K562 (cell line): ENCODE measurements around the gene FAM78A. TPM values are rescaled to one million over a fixed set of nuclear protein-coding genes. Genes with fewer than 3 reads are reported as not detected.

Source experiments
- CHD4 ChIP-seq: fragments of 200-600 bp; sonication (generic); IDR thresholded peaks from 3 replicates; pipeline ENCODE4 v1.6.1; 2012; ENCODE audit warnings: low read depth, mild to moderate bottlenecking, mixed read lengths, low read length, inconsistent platforms; ENCODE audit not compliant: insufficient read depth, insufficient replicate concordance, poor library complexity, severe bottlenecking
- DMBX1 ChIP-seq: fragments of 250-450 bp; sonication (Bioruptor Pico); IDR thresholded peaks from 2 replicates; pipeline ENCODE4 v1.8.0; 2022; ENCODE audit warnings: inconsistent platforms, mild to moderate bottlenecking, moderate library complexity, borderline replicate concordance
- EGR1 ChIP-seq: fragments of 450-650 bp; conservative IDR thresholded peaks from 2 replicates; pipeline ENCODE4 v1.6.1; 2017; ENCODE audit warnings: mild to moderate bottlenecking
- HDAC1 ChIP-seq, 2 experiments: fragments of 450-650 bp; IDR thresholded peaks; 2 replicates each; pipeline ENCODE4 v1.6.1; 2016 to 2017; ENCODE audit warnings: inconsistent platforms in 1 of 2, mild to moderate bottlenecking in 1 of 2, moderate library complexity in 1 of 2
- HDAC2 ChIP-seq: fragments of 450-650 bp; IDR thresholded peaks from 2 replicates; pipeline ENCODE4 v1.6.1; 2016; ENCODE audit warnings: mild to moderate bottlenecking
- HDAC6 ChIP-seq: IDR thresholded peaks from 2 replicates; pipeline ENCODE4 v1.6.1; 2012; ENCODE audit warnings: low read depth, mild to moderate bottlenecking, control low read depth, inconsistent platforms, low read length, moderate library complexity
- LEF1 ChIP-seq: fragments of 450-650 bp; IDR thresholded peaks from 2 replicates; pipeline ENCODE4 v1.6.1; 2016; ENCODE audit warnings: mild to moderate bottlenecking
- MECOM ChIP-seq: fragments of 250-450 bp; sonication (Bioruptor Pico); IDR thresholded peaks from 2 replicates; pipeline ENCODE4 v1.8.0; 2022; ENCODE audit warnings: inconsistent platforms
- NCOR1 ChIP-seq: fragments of 450-650 bp; IDR thresholded peaks from 2 replicates; pipeline ENCODE4 v1.6.1; 2016; ENCODE audit warnings: mild to moderate bottlenecking, moderate library complexity
- NR2C1 ChIP-seq, 2 experiments: fragments of 450-650 bp; IDR thresholded peaks; 2 replicates each; pipeline ENCODE4 v1.6.1; 2017; ENCODE audit warnings: mild to moderate bottlenecking in 2 of 2, antibody characterized with exemption in 1 of 2, inconsistent platforms in 1 of 2, missing compliant biosample characterization in 1 of 2, missing genetic modification characterization in 1 of 2
- PHF8 ChIP-seq: fragments of 200-600 bp; sonication (generic); IDR thresholded peaks from 2 replicates; pipeline ENCODE4 v1.6.1; 2012; ENCODE audit warnings: mixed run types, mild to moderate bottlenecking, inconsistent platforms, low read length, moderate library complexity, borderline replicate concordance
- RBFOX2 ChIP-seq: fragments of 200-400 bp; formaldehyde crosslinking; IDR thresholded peaks from 2 replicates; pipeline ENCODE4 v1.6.1; 2017; ENCODE audit warnings: low read depth, mild to moderate bottlenecking, low read length, moderate library complexity
- SIN3A ChIP-seq, 2 experiments: fragments of 150-350 bp in 1 of 2; IDR thresholded peaks; 2 replicates each; pipeline ENCODE4 v1.6.1; 2011 to 2016; ENCODE audit warnings: borderline replicate concordance in 2 of 2, low read depth in 2 of 2, low read length in 2 of 2, mild to moderate bottlenecking in 2 of 2, moderate library complexity in 2 of 2; ENCODE audit not compliant: control insufficient read depth in 1 of 2
- TBL1XR1 ChIP-seq, 2 experiments: IDR thresholded peaks; 2 replicates each; pipeline ENCODE4 v1.6.1; 2012; ENCODE audit warnings: improper control_type of control experiment in 2 of 2, low read length in 2 of 2, mild to moderate bottlenecking in 1 of 2
- polyA plus RNA-seq, 8 experiments: library from polyadenylated mRNA; depleted of rRNA in 4 of 8; stranded (reverse) in 5 of 8; unstranded in 3 of 8; fragments of >200 nt; fragmentation: Nextera tagmentation in 2 of 8; fragmentation: Illumina TruSeq in 1 of 8; extraction: Ambion mirVana in 2 of 8; extraction: Trizol in 1 of 8; gene quantifications; 2 replicates each; pipeline versions ENCODE4 v1.2.1 to v1.2.3, GENCODE V29; 2011 to 2014; ENCODE audit warnings: inconsistent platforms in 1 of 8, missing spikeins in 1 of 8
- total RNA-seq, 7 experiments: library from RNA; depleted of rRNA in 6 of 7; stranded (reverse); fragments of >200 nt in 6 of 7; fragmentation: Illumina TruSeq in 2 of 7; extraction: Trizol in 2 of 7; gene quantifications; 2 replicates each; pipeline versions ENCODE4 v1.2.1 to v1.2.3, GENCODE V29; 2011 to 2021; ENCODE audit warnings: low replicate concordance in 1 of 7
- TF ChIP-seq, protein P1 (sequence below): sonication (generic); formaldehyde crosslinking; IDR thresholded peaks from 2 replicates; pipeline ENCODE4 v1.8.1; 2023; ENCODE audit warnings: mild to moderate bottlenecking, missing genetic modification reagents

FAM78A gene
- total and polyA plus RNA-seq, 9 of the 15 experiments (the other 6 are each of a cell fraction or from before 2014, with no cell fraction given): 0.56 to 103 (median 55.2) TPM

DNA sequence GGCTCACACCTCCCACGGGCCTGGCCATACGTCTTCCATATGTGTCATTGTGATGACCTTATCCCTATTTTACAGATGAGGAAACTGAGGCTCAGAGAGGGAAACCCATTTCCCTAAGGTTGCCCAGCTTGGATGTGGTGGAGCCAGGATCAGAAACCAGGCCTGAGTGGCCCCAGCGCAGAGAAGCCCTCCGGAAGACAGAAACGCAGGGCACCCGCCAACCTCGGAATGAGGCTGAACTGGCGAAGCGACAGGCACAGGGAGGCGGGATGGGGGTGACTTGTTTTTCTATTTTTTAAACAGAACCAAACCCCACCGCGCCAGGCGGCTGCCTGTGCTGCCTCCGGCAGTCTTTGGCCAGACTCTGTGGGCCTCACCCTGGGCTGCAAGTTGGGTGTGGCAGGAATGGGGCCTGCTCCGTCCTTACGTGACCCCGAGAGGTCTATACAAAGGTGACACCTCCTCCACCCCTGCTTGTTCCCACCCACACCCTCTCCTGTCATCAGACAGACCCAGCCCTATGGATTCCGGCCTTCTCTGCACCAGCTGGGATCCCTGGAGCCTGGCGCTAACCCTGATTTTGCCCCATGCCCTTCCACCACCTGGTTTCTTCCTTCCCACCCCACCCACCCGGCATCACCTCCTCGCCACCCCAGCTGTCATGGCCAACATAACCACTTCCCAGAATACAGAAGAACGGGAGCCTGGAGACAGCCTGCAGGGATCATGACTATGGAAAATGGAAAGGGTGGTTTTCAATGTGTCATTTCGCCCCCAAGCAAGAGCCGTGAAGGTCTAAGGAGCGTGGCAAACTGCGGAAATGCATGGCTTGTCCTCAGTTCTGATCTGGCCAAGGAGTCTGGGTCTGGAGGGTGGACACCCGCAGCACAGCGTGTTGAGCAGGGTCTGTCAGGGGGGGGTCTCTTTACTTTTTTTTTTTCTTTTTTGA lies 36.8 kb upstream of the FAM78A start (continued):
- TF ChIP-seq CHD4: peak; percentile 34
- TF ChIP-seq RBFOX2: peak; percentile 51
- TF ChIP-seq LEF1: peak; percentile 83
- peak; percentile 71 for TF ChIP-seq EGR1
- peak; percentile 56; the same call in 1 of the 2 replicates for TF ChIP-seq NCOR1
- no peak for TF ChIP-seq HDAC6
- TF ChIP-seq PHF8: peak; percentile 30; the same call in 1 of the 2 replicates
- TF ChIP-seq HDAC1 (IDR thresholded peaks at IDR 0.05): 0 out of 4 replicates have a peak, but pooled peaks have one; percentile 14 to 31
- 0 out of 4 replicates have a peak, but pooled peaks of 1 of the 2 experiments have one; percentile 17 for TF ChIP-seq TBL1XR1 (IDR thresholded peaks at IDR 0.05; ENCODE audit: low read length in 2 of 2)
- TF ChIP-seq HDAC2: peak; percentile 83
- 0 out of 2 replicates have a peak, but pooled peaks have one; percentile 16 for TF ChIP-seq DMBX1 (CRISPR knock-in tag)
- TF ChIP-seq SIN3A (IDR thresholded peaks at IDR 0.05; ENCODE audit: borderline replicate concordance in 2 of 2, control insufficient read depth in 1 of 2, low read depth in 2 of 2, low read length in 2 of 2): 0 out of 4 replicates have a peak, but pooled peaks of 1 of the 2 experiments have one; percentile 33
- TF ChIP-seq NR2C1 (IDR thresholded peaks at IDR 0.05): no peak
- peak; percentile 49; the same call in 1 of the 2 replicates for TF ChIP-seq NR2C1 (tag; IDR thresholded peaks at IDR 0.05)
- TF ChIP-seq, protein P1, sequence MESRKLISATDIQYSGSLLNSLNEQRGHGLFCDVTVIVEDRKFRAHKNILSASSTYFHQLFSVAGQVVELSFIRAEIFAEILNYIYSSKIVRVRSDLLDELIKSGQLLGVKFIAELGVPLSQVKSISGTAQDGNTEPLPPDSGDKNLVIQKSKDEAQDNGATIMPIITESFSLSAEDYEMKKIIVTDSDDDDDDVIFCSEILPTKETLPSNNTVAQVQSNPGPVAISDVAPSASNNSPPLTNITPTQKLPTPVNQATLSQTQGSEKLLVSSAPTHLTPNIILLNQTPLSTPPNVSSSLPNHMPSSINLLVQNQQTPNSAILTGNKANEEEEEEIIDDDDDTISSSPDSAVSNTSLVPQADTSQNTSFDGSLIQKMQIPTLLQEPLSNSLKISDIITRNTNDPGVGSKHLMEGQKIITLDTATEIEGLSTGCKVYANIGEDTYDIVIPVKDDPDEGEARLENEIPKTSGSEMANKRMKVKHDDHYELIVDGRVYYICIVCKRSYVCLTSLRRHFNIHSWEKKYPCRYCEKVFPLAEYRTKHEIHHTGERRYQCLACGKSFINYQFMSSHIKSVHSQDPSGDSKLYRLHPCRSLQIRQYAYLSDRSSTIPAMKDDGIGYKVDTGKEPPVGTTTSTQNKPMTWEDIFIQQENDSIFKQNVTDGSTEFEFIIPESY: peak; percentile 59; the same call in 1 of the 2 replicates
- TF ChIP-seq MECOM (CRISPR knock-in tag): 0 out of 2 replicates have a peak, but pooled peaks have one; percentile 32
